ENCODE results near the gene RBBP4.

- TF ChIP-seq, protein P1, sequence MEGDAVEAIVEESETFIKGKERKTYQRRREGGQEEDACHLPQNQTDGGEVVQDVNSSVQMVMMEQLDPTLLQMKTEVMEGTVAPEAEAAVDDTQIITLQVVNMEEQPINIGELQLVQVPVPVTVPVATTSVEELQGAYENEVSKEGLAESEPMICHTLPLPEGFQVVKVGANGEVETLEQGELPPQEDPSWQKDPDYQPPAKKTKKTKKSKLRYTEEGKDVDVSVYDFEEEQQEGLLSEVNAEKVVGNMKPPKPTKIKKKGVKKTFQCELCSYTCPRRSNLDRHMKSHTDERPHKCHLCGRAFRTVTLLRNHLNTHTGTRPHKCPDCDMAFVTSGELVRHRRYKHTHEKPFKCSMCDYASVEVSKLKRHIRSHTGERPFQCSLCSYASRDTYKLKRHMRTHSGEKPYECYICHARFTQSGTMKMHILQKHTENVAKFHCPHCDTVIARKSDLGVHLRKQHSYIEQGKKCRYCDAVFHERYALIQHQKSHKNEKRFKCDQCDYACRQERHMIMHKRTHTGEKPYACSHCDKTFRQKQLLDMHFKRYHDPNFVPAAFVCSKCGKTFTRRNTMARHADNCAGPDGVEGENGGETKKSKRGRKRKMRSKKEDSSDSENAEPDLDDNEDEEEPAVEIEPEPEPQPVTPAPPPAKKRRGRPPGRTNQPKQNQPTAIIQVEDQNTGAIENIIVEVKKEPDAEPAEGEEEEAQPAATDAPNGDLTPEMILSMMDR (IDR thresholded peaks at IDR 0.05), result no peak
- TF ChIP-seq POLR2A (IDR thresholded peaks at IDR 0.05), result no peak
Measured at GRCh38 chr1:32681999-32682398, 31.0 kb downstream of the RBBP4 start.
